ENCODE results near the gene LIMCH1. TPM values are rescaled to one million over a fixed set of nuclear protein-coding genes. Genes with fewer than 3 reads are reported as not detected.

LIMCH1 gene
- polyA plus RNA-seq, 1 donor (not counting 4 experiments of a cell fraction or from before 2014, with no cell fraction given), result 1.1 TPM

- dilution Hi-C loops (cut with MboI; ENCODE audit: extremely low pct_ligation_motif_present, low sequenced_read_pairs), result no loop called here
- no peak for FAIRE-seq
- no peak overlapping the region for H3K4me3 ChIP-seq (ENCODE audit: control insufficient read depth in 2 of 3, extremely low read depth in 1 of 3, insufficient read depth in 2 of 3, low read depth in 1 of 3, low read length in 3 of 3)
- no peak for DNase-seq (ENCODE audit: low read depth, low spot score)
- TF ChIP-seq CTCF (optimal IDR thresholded peaks at IDR 0.05 in 1 of 3, IDR thresholded peaks at IDR 0.05 in 1 of 3, conservative IDR thresholded peaks at IDR 0.05 in 1 of 3; ENCODE audit: extremely low read depth in 1 of 3, insufficient read depth in 2 of 3, low read length in 3 of 3) (no peak), EZH2 (IDR thresholded peaks at IDR 0.05; ENCODE audit: low read length) (no peak)
- H3K27ac ChIP-seq (ENCODE audit: control insufficient read depth, insufficient read depth, low read length), result no peak overlapping the region
- peaks cover 3% of the 10 kb centered on the region for H4K20me1 ChIP-seq (ENCODE audit: control insufficient read depth, extremely low read depth, insufficient read depth, low read length)
- H3K4me2 ChIP-seq (ENCODE audit: control insufficient read depth, extremely low read depth, insufficient read depth, low read depth, low read length), result no peak overlapping the region
- no peaks in the 10 kb centered on the region for H3K4me1 ChIP-seq (ENCODE audit: control insufficient read depth, extremely low read depth, insufficient read depth, low read length)
- H3K36me3 ChIP-seq (ENCODE audit: control insufficient read depth in 2 of 2, extremely low read depth in 1 of 2, insufficient read depth in 2 of 2, low read length in 2 of 2), result no peaks in the 10 kb centered on the region
- no peaks in the 10 kb centered on the region for H3K79me2 ChIP-seq (ENCODE audit: control insufficient read depth, insufficient read depth, low read length)
- peaks cover 97% of the 10 kb centered on the region for H3K27me3 ChIP-seq (ENCODE audit: control insufficient read depth, extremely low read depth, insufficient read depth, low read length)
- H3K9me3 ChIP-seq (ENCODE audit: control insufficient read depth, low read depth, low read length), result no peaks in the 10 kb centered on the region
- no peak overlapping the region for H2AFZ ChIP-seq (ENCODE audit: control insufficient read depth, low read length)
- H3K9ac ChIP-seq (ENCODE audit: control insufficient read depth, extremely low read depth, insufficient read depth, low read length), result no peak overlapping the region
- no peaks in the 10 kb centered on the region for H3K9me1 ChIP-seq (ENCODE audit: control insufficient read depth, extremely low read depth, insufficient read depth, low read length)
Measured at GRCh38 chr4:41748074-41748570, 210.2 kb downstream of the LIMCH1 start.

DNA sequence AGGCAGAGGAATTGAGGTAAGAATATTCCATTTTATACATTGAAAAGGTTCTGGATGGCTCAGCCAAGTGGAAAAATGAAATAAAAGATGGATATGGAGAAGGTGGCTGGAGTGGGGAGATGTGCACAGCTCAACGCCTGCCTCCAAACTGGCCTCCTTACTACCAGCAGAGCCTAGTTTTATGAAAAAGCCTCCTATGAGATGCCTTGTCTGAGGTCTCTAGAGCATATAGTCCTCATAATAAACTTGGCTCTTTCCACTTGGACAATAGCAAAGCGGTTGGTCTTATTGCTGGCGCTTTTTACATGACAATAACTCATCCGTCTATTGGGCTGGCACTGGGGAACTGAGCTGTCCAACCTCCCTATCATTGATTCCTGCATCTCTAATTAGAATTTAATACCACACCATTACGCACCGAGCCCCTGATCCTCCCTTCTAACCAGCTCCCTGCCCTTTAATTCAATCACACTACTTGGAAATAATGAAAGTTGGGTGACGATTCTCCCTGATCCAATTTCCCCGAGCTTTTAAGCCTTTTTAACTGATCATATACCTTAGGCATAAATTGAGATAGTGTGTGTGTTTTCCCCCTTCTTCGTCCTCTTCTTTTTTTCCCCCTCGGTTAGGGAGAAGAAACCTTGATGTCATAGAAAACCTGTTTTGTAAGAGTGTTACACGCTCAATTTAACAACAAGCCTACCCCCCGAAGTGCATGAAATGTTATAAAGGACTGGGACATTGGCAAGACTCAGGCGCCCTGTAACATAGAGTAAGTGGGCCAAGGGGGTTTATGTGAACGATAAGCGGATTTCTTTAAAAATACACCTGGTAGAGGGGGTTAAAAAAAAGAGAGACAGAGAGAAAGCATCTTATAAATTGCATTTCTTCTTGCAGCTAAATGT lies 210.9 kb downstream of the LIMCH1 start, which contains the start of gene PHOX2B:
Gene PHOX2B, minus strand, starts transcription at position 155 of the 905 bp plus-strand sequence. Its CDS starts 115 bp downstream, at position 40.
- DNase-seq (ENCODE audit: low read depth, low spot score) (no peak), FAIRE-seq (no peak)
- H3K36me3 ChIP-seq (ENCODE audit: control insufficient read depth in 2 of 2, extremely low read depth in 1 of 2, insufficient read depth in 2 of 2, low read length in 2 of 2), result no peaks in the 10 kb centered on the region
- no peak within 1 kb of the TSS for H3K9ac ChIP-seq (ENCODE audit: control insufficient read depth, extremely low read depth, insufficient read depth, low read length)
- TF ChIP-seq CTCF (optimal IDR thresholded peaks at IDR 0.05 in 1 of 3, IDR thresholded peaks at IDR 0.05 in 1 of 3, conservative IDR thresholded peaks at IDR 0.05 in 1 of 3; ENCODE audit: extremely low read depth in 1 of 3, insufficient read depth in 2 of 3, low read length in 3 of 3) (no peak), EZH2 (IDR thresholded peaks at IDR 0.05; ENCODE audit: low read length) (peak; percentile 87)
- peaks cover 3% of the 10 kb centered on the region for H4K20me1 ChIP-seq (ENCODE audit: control insufficient read depth, extremely low read depth, insufficient read depth, low read length)
- H3K79me2 ChIP-seq (ENCODE audit: control insufficient read depth, insufficient read depth, low read length), result no peaks in the 10 kb centered on the region
- H3K4me1 ChIP-seq (ENCODE audit: control insufficient read depth, extremely low read depth, insufficient read depth, low read length), result no peaks in the 10 kb centered on the region
- H3K9me3 ChIP-seq (ENCODE audit: control insufficient read depth, low read depth, low read length), result no peaks in the 10 kb centered on the region
- dilution Hi-C loops (cut with MboI; ENCODE audit: extremely low pct_ligation_motif_present, low sequenced_read_pairs), result no loop called here
- no peaks in the 10 kb centered on the region for H3K9me1 ChIP-seq (ENCODE audit: control insufficient read depth, extremely low read depth, insufficient read depth, low read length)
- no peak within 1 kb of the TSS for H3K4me2 ChIP-seq (ENCODE audit: control insufficient read depth, extremely low read depth, insufficient read depth, low read depth, low read length)
- H2AFZ ChIP-seq (ENCODE audit: control insufficient read depth, low read length), result no peak within 1 kb of the TSS
- H3K27me3 ChIP-seq (ENCODE audit: control insufficient read depth, extremely low read depth, insufficient read depth, low read length), result peaks cover 97% of the 10 kb centered on the region
- no peak within 1 kb of the TSS for H3K4me3 ChIP-seq (ENCODE audit: control insufficient read depth in 2 of 3, extremely low read depth in 1 of 3, insufficient read depth in 2 of 3, low read depth in 1 of 3, low read length in 3 of 3)
- no peak within 1 kb of the TSS for H3K27ac ChIP-seq (ENCODE audit: control insufficient read depth, insufficient read depth, low read length)

Measured in keratinocyte (primary cell).